Stimulated activated naive CD8-positive, alpha-beta T cell treated with anti-CD3 and anti-CD28 coated beads, Interleukin-15, Interleukin-2, amounts not matched to agents 100 U/mL and 50 U/mL, for 24 hours (primary cell): ENCODE data around the gene HOXB7.

Experiments used
- ATAC-seq: fragments of 150-1000 bp; cut with Tn5 transposase; one replicate; pipeline ENCODE4 v1.10.0; 2021
- DNase-seq: peaks from one replicate; pipeline ENCODE4 v3.0.0; 2021

Gene HOXB7

DNA sequence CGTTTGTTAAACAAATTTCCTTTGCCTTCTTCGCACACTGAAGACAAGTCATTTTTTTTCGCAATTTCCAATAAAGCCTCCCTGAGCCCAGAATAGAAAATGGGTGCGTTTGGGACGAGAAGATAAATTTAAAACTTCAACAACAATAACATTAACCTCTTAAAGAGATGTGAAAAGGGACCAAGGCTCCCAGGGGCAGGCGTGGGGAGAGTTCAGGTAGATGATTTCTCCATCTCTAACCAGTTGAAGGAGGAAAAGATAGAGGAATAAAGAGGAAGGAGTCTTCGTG lies 31.4 kb downstream of the HOXB7 start:
- no peak for DNase-seq
- ATAC-seq, result no peak

DNA sequence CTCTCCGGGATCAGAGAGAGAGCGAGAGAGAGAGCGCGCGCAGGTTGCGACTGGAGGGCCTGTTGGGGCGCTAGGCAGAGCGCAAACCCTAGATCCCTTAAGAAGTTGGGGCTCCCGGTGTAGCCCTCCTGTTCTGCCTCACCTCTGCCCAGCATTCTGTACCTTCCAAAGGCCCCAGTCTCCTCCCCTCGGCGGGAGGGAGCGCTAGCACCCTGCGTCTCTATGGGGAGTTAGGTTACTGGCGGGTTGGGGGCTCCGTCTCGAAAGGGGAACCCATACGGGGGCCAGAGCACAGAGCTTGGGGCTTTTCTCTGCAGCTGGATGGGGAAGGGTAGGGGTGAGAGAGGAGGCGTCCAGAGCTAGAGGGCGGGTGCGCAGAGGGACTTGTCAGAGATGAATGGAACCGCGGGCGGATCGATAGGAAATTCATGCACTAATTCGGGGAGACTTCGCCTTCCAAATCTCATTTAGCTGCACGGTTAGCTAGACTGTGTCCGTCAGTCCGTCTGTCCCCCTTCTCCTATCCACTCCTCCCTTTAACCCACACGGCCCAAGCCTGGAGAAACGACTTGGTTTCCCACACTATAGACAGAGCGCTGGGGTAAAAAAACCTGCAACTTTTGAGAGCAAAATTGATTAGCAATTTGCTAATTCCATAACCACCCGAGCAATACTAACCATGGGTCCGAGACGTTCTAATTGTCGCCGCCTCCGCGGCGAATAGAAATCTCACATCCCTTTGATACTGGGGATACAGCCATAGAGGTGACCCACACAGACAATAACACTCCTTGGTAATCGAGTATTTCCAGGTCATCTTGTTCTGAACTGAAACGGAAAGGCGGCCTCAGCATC lies 32.0 kb downstream of the HOXB7 start:
- ATAC-seq, result peak; percentile 62

DNA sequence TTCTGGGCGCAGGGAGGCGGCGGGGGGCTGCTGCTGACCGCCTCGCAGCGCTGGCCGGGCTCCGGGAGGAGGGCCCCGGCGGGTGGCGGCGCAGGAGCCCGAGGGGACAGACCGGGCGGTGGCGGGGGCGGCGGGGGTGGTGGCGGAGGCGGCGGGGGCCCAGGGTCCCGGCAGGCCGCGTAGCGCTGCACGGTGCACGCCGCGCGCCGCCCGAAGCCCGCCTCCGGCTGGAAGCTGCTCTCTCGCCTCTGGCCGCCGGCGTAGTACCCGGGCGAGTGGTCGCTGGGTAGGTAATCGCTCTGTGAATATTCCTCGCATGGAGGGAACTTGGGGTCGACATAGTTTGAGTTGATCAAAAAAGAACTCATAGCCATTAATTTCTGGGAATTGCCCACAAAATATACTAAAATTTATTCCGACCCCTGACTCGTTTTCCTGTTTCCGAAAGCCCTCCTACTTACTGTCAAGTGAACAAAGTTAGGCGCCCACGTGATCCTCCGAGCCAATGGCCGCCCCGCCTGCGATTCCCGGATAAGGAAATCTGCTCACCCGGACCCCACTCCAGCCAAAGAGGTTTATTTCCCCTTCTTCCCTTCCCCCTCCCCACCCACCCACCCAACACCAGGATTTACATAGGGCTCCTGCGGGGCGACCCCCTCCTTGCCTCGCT lies 32.7 kb downstream of the HOXB7 start, which contains the start of gene HOXB4:
Gene HOXB4 (minus strand): TSS at position 405 of the 670 bp plus-strand sequence. CDS start 31 bp downstream, at position 374.
- DNase-seq, result peak; percentile 77
- ATAC-seq, result peak; percentile 64

More for the DNA sequence above, 32.0 kb downstream of the HOXB7 start:
- no peak for DNase-seq

DNA sequence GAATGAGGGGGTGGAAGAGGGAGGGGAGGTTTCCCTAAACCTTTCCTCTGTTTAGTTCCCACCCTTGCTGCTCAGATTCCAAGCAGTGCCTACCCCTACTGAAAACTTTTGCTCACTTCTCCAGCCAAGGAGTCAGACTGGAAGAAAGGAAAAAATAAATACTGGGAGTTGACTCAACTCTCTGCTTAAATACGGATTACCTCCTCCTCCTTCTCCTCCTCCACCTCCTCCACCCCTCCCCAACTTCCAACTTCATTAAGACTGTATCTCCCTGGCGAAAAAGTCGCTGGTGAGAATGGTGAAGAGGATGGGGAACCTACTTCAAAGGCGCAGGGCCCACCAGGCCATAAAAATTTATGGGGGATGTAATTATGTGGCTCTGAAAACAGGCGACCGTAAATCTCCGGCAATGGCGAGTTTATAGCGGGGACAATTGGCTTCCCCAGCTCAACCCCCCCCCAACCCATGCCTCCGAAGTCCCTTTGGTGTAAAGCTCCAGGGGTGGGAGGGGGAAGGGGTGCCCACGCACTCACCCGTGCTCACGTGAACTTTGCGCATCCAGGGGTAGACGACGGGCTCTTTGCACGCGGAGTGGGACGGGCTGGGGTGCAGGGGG lies 33.4 kb downstream of the HOXB7 start:
- DNase-seq (no peak), ATAC-seq (no peak)

DNA sequence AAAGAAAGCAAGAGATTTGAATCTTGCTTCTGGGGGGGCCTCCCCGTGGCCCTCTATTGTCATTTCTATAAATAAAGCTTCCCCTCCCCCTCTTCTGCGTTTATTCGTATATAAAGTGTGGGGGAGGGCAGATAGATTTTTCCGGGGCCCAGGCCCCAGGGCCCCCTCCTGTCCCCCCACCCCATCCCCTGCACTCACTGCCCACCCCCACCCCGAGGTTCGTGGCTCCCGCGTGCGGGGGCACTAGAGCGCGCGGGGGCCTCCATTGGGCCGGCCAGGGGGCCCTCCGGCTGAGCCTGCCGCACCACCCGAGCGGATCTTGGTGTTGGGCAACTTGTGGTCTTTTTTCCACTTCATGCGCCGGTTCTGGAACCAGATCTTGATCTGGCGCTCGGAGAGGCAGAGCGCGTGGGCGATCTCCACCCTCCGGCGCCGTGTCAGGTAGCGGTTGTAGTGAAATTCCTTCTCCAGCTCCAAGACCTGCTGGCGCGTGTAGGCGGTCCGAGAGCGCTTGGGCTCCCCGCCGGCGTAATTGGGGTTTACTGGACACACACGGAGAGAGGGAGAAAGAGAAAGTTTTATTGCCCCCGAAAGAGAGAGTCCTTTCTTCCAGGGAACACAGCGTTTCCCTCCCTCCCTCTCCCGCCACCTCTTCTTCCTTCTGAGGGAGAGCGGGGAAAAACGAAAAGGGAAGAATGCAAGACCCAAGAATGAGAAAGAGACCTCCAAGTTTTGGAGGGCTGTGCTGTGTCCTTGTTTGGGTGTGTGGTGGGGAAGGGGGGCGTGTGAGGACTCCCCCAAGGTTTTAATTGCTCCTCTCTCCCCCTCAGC lies 34.1 kb downstream of the HOXB7 start:
- no peak for ATAC-seq
- DNase-seq, result no peak

DNA sequence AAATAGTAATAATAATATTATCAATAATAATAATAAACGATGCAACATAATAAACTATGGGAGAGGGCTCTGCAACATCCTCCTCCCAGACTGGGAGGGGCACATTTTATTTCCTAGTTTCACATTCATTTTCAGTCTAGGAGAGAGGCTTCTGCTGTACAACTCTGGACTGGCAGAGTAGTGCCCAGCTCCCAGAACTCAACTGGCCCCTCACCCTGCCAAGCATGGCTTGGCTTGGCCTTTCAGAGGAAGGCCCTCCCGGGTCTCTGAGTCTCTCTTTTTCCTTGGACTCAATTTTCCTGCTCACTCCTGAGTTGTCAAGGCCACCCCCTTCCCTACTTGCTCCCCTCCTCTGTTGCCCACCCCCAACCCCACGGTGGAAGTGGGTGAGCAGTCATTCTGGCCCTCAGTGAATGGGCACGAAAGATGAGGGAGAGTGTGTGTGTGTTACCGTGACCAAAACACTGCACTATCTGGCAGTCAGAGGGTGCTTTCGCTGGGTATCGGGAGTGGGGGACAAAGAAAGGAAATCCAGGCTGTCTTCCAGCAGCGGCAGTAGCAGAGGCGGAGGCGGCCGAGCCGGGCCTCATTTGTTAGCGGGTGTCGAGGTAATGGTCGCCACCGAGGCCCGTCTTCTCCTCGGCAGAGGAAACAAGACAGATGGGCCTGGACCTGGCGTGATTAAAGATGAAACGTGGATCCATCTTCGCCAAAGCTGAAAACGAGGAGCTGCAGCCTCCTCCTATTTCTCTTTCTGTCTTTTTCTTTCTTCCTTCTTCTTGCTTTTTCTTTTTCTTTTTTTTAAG lies 34.9 kb downstream of the HOXB7 start:
- ATAC-seq, result no peak
- no peak for DNase-seq

DNA sequence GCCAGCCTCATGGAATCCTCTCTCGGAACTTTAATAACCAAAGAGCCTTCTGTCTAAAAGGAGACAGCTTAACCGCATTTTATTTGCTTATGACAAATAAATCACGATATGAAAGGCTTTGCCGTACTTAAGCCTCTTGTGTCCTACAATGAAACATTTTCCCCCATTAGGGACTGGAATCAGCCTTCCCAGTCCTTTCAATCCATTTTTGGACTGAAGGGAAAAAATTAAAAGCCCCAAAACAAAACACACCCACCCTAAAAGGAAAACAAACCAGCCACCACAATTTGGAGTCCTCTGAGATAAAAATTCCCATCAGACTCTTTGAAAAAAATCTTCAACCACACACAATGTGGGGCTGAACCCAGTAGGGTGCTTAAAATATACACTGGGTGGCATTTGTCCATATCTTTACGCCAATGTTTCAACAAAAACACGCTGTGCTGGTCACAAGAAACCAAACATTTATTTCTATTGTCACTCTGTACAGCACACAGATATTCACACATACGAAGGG lies 35.7 kb downstream of the HOXB7 start:
- DNase-seq (no peak), ATAC-seq (no peak)

DNA sequence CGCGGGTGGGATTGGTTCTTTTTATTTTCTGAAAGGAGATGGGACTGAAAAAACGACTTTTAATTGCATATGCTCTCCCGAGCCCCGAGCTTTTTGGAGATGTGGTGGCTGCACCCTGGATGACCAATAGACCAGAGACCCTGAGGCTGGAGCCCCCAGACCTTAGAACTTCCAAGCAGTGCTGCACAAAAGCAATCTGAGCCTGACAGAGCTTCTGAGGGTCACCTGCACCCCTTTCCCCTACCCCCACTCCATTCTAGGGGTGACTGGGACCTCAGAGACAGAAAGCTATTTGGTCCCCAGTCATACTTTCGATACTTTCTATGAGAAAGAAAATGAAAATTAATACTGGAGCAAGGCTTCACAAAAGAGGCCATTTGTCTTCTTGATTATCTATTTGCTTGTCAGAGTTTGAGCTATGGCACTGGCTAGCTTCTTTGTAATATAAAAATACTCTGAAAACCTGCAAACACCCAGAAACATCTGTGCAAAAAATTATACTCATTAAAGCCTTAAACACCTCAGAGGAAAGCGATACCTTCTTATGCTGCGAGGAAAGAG lies 36.2 kb downstream of the HOXB7 start:
- DNase-seq (no peak), ATAC-seq (no peak)

DNA sequence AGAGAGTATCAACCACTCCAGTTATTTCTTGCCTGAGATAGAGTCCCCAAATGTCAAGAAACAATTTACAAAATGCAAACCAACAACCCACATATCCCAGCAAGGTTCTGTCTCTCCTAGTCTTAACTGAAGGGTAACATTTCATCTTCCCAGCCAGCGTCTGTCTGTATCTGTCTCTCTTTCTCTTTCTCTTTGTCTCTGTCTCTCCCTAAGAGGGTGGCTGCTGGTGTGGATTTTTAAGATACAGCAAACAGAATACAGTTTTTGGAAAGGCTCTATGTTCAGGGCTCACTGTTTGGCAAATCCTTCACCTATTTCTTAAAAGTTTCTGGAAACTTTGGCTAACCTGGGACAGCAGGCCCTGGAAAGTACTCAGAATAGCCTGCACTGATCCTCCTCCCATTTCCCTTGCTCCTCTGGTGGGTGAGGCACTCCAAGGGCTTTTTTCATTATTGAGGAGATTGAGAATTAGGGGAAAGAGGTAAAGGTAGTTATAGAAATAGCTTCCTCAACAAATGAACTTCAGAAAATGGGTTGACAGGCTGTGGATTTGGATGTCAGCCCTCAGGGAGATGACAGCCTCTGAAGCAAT lies 38.9 kb downstream of the HOXB7 start:
- DNase-seq (no peak), ATAC-seq (no peak)

DNA sequence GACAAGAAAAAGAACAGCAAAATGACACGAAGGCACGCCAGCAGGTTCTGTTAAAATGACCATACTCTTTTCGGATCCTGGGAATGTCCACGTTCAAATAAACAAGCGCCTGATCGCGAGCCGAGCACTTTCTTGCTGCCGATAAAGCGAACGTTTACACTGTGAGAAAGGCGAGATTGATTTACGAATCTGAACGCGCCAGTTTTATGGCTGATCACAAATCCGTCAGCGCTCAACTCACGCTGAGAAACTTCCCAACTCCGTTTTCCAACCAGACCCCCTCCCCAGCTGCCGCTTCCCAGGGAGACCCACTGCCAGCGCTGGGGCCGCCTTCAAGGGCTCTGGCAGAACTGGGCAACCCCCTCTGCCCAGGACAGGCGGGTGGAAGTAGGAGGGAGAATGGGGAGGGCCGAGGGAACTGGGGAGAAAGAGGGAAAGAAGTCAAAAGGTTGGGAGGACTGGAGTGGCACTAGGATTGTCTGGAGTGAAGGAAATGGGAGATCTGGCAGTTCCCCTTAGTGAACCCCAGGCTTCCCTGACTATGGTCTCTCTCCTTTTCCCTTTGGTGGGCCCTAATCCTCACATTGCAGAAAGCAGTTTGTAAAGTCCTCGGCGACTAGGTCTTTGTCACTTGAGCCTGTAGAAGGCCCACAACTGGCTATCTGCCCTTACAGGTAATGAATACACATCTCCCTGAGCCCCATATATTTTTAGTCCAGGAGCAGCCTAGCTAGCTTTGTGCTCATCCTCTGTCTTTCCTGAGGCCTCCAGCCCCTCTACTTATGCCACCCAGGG lies 39.6 kb downstream of the HOXB7 start:
- no peak for DNase-seq

DNA sequence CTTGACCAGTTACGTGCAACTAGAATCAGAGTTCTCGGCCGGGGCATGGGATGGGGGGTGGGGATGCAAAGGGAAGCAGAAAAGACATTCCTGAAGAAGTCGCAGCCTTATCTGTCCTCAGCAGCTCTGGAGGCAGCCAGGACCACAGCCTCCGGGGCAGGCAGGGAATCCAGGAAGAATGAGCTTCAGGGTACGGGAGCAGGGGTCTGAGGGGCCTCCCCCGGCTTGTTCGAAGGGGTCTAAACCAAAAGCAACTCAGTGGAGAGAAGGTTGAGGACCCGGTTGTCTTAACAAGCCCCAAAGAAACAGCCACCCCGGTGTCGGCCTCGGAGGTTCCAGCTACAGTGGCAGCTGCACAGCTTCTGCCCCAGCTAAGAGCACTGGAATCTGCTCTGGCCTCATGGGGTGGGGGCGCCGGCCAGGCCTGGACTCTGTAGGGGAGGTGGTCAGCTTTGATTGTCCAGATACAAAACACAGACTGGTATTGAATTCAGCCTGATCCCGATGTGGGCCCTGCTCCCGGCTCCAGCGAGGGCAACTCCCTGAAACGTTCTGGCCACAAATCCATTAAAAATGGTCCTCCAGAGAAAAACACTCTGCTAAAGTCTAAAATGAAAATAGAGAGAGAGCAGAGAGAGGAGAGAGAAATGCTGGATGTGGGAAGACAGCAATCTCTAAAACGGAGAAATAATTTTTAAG lies 40.3 kb downstream of the HOXB7 start:
- DNase-seq (no peak), ATAC-seq (no peak)

More for the DNA sequence above, 39.6 kb downstream of the HOXB7 start:
- ATAC-seq, result no peak

DNA sequence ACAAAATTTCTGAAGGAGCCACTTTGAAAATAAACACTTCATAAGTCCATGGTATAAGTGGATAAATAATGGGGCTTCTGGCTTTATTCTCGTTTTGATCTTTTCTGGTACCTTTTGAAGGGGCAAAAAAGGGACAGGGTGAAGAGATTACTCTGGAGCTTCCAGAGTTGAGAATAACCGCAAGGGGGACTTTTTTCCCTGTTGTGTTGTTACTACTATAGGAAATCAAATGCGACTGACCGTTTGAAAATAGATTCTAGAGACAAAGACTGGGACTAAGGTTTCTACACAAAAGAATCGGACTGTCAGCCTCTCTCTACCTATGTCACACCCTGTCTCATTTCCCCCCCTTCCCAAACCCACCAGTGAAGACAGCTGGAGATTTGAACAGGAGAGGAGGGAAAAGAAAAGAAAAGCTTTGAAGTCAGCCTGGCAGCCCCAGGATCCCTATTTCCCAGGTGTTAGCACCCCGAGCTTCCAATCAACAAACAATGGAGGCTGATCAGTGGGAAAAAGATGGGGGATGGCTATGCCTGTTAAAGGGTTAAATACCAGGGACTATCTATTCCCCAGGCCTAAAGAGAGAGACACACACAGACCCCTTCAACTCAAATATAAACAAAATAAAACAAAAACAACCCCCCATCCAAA lies 41.0 kb downstream of the HOXB7 start:
- no peak for DNase-seq
- ATAC-seq, result no peak

DNA sequence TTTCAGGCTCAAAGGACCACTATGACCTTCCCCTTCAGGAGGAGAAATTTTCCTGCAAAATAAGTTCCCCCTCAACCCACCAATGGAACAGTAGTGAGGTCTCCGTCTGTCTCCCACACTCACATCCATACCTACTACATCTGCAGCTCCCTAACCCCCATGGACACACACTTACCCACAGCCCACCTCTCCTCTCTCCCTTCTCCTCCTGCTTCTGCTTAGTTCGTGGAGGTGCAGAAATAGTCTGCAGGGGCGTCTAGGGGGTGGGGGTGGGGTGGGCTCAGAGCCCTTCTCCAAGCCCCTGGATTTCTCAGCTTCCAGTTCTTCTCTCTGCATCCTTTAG lies 41.6 kb downstream of the HOXB7 start:
- no peak for DNase-seq
- ATAC-seq, result no peak

DNA sequence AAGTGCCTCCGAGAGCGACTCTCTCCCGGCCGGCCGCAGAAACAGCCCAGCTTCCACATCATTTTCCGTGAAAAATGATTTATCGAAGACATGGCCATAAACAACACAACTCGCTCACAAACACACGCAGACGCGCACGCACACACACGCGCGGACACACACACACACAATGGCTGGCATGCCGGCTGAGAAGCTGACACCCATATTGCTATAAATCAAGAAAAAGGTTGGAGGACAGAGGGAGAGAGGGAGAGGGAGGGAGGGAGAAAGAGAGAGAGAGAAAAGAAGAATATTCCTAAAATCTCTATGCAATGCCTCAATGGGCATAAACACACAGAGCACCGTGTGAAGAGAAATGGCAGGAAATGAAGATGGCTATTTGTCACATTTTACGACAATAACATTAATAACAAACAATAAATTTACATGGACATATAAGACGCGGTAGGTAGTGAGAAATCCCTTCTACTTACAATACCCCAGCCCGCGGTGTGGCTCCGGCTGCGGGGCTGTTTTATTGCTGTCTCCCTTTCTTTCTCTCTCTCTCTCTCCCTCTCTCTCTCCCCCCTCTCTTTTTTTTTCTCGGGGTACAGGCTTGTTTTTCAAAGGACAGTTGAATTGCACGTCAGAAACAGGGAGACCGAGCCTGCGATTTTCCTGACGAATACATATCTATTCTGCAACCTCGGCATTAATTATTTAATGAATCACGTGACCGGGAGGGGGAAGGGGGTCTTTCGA lies 42.1 kb downstream of the HOXB7 start:
- ATAC-seq, result no peak
- no peak for DNase-seq

DNA sequence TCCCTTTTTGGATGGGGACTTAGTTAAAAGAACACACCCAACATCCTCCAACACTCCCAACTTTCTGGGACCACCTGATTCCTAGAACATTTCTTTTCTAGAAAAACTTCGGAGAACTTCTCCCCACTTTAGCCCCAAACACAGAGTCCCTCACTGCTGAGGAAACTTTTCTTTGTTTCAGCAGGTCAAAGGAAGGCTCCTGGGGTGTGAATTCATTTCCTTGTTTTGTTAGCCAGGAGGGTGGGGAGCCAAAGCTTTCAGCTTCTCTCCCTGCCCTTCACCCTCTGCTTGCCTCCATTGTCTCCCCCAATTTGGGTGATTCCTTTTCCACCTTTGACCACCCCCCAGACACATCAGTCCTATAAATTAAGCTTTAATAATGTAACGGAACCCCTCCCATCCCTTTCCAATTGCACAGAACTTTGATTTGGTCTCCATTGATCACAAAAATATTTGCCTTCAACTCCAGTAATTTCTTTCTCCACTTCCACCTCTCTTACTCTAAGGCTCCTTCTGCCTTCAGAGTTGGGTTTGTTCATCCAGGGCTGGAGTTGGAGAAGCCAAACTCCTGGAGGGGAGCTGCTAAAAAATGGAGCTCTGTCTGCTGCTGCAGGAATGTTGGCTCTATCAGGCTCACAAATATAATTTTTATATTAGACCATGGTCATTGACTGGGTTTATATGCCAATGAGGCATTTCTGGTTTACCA lies 43.0 kb downstream of the HOXB7 start:
- ATAC-seq (no peak), DNase-seq (no peak)

DNA sequence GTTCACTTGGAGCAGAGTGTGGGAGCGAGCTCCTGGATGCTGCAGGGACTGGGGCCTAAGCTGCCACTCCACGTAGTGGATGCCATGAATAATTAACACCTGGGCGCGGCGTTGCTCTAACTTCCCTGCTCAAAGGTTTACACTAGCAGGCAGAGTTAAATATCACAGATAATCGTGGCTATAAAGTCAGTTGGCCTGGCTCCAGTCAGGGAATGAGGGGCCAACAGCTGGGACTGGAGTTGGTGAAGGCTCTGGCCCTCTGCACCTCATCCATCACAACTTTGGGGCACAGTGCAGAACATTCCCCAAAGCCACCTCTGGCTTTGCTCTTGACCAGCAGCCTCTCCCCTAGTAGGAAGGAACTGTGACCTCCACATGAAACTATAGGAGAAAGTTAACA lies 43.6 kb downstream of the HOXB7 start:
- ATAC-seq, result no peak

DNA sequence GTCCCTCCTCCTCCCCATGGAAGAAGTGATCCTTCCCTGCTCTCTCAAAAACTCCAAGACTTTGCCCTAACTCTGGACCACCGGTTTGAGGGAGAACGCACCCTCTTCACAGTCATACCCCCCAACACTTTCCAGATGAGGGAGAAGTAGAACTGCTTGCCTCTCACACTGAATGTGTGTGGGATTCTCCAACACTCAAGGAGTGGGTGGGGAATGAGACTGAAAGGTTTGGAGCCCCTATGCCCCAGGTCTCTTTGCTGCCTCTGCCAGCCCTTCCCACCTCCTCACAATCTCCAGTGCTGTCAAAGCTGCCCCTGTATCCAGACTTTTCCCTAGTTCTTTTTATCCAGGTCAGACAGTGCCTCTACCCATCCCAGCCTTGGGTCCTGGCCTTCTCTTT lies 44.1 kb downstream of the HOXB7 start:
- ATAC-seq (no peak), DNase-seq (no peak)

More for the DNA sequence above, 43.6 kb downstream of the HOXB7 start:
- DNase-seq, result no peak
